HG03097 (cell line): ENCODE data around the gene ADGRA1.

ENCODE experiments used
- ATAC-seq: cut with Tn5 transposase; IDR thresholded peaks from one replicate; pipeline ENCODE4 v1.9.1; 2021; ENCODE audit not compliant: unreplicated experiment, low FRiP score

Gene ADGRA1

GRCh38 chr10:133094286-133094685 is 6.6 kb downstream of the ADGRA1 start:
- ATAC-seq: no peak

- no peak for ATAC-seq
These were observed 7.1 kb downstream of the ADGRA1 start for GRCh38 chr10:133094866-133095265.

GRCh38 chr10:133095586-133095985 is 7.9 kb downstream of the ADGRA1 start:
- ATAC-seq: no peak

GRCh38 chr10:133096616-133097269 is 9.0 kb downstream of the ADGRA1 start:
- ATAC-seq: no peak

GRCh38 chr10:133097418-133097817 is 9.7 kb downstream of the ADGRA1 start:
- no peak for ATAC-seq

GRCh38 chr10:133097961-133098360 is 10.2 kb downstream of the ADGRA1 start:
- ATAC-seq: no peak

- ATAC-seq: no peak
These were observed 10.9 kb downstream of the ADGRA1 start for GRCh38 chr10:133098426-133099124.

- no peak for ATAC-seq
These were observed 11.8 kb downstream of the ADGRA1 start for GRCh38 chr10:133099571-133099970.

GRCh38 chr10:133100186-133100585 is 12.5 kb downstream of the ADGRA1 start:
- ATAC-seq: no peak

GRCh38 chr10:133100706-133101415 is 13.1 kb downstream of the ADGRA1 start:
- ATAC-seq: no peak

- ATAC-seq: no peak
These were observed 13.7 kb downstream of the ADGRA1 start for GRCh38 chr10:133101416-133101810.

- no peak for ATAC-seq
These were observed 14.8 kb downstream of the ADGRA1 start for GRCh38 chr10:133102415-133103095.

- ATAC-seq: no peak
These were observed 15.7 kb downstream of the ADGRA1 start for GRCh38 chr10:133103311-133103910.

- ATAC-seq: no peak
These were observed 16.6 kb downstream of the ADGRA1 start for GRCh38 chr10:133104068-133104962.

- ATAC-seq: no peak
These were observed 17.4 kb downstream of the ADGRA1 start for GRCh38 chr10:133104963-133105640.

GRCh38 chr10:133105686-133106390 is 18.1 kb downstream of the ADGRA1 start:
- ATAC-seq: no peak

- no peak for ATAC-seq
These were observed 18.8 kb downstream of the ADGRA1 start for GRCh38 chr10:133106516-133106915.

- no peak for ATAC-seq
These were observed 19.7 kb downstream of the ADGRA1 start for GRCh38 chr10:133107442-133107841.

- no peak for ATAC-seq
These were observed 22.0 kb downstream of the ADGRA1 start for GRCh38 chr10:133109711-133110110.
